ENCODE measurements around the gene OR4K14. TPM values are rescaled to one million over a fixed set of nuclear protein-coding genes. Genes with fewer than 3 reads are reported as not detected.

The OR4K14 gene
- total RNA-seq, 2 donors from 2014 or later = not detected

GRCh38 chr14:20035449-20035848 is 16.3 kb upstream of the OR4K14 start:
- no peaks in the 10 kb centered on the region for H3K4me1 ChIP-seq (ENCODE audit: control insufficient read depth in 1 of 2, low read depth in 2 of 2)
- DNase-seq (ENCODE audit: low spot score) = no peak
- no peaks in the 10 kb centered on the region for H3K9me3 ChIP-seq
- no peaks in the 10 kb centered on the region for H3K36me3 ChIP-seq
- no peak overlapping the region for H3K27ac ChIP-seq
- TF ChIP-seq CTCF (IDR thresholded peaks at IDR 0.05) = no peak
- ATAC-seq (ENCODE audit: insufficient number of reproducible peaks, low FRiP score, low read depth) = no peak
- H3K4me3 ChIP-seq = no peak overlapping the region
- no peaks in the 10 kb centered on the region for H3K27me3 ChIP-seq (replicated peaks; ENCODE audit: insufficient read depth)

GRCh38 chr14:20031058-20031457 is 12.0 kb upstream of the OR4K14 start:
- DNase-seq (ENCODE audit: low spot score) (no peak), ATAC-seq (ENCODE audit: insufficient number of reproducible peaks, low FRiP score, low read depth) (no peak)
- Histone ChIP-seq H3K4me1 (ENCODE audit: control insufficient read depth in 1 of 2, low read depth in 2 of 2) (no peaks in the 10 kb centered on the region), H3K27me3 (replicated peaks; ENCODE audit: insufficient read depth) (no peaks in the 10 kb centered on the region), H3K27ac (no peak overlapping the region), H3K36me3 (no peaks in the 10 kb centered on the region), H3K9me3 (no peaks in the 10 kb centered on the region), H3K4me3 (no peak overlapping the region)
- no peak for TF ChIP-seq CTCF (IDR thresholded peaks at IDR 0.05)

- TF ChIP-seq CTCF (IDR thresholded peaks at IDR 0.05) = no peak
- no peak for DNase-seq (ENCODE audit: low spot score)
- no peak for ATAC-seq (ENCODE audit: insufficient number of reproducible peaks, low FRiP score, low read depth)
- H3K27ac ChIP-seq = no peak overlapping the region
- H3K9me3 ChIP-seq = no peaks in the 10 kb centered on the region
- H3K36me3 ChIP-seq = no peaks in the 10 kb centered on the region
- no peaks in the 10 kb centered on the region for H3K4me1 ChIP-seq (ENCODE audit: control insufficient read depth in 1 of 2, low read depth in 2 of 2)
- H3K4me3 ChIP-seq = no peak overlapping the region
- no peaks in the 10 kb centered on the region for H3K27me3 ChIP-seq (replicated peaks; ENCODE audit: insufficient read depth)
Observed at GRCh38 chr14:20008156-20008555, 11.0 kb downstream of the OR4K14 start.

GRCh38 chr14:20002319-20002718 is 16.8 kb downstream of the OR4K14 start:
- Histone ChIP-seq H3K4me3 (no peak overlapping the region), H3K27ac (no peak overlapping the region), H3K9me3 (no peaks in the 10 kb centered on the region), H3K27me3 (replicated peaks; ENCODE audit: insufficient read depth) (no peaks in the 10 kb centered on the region), H3K4me1 (ENCODE audit: control insufficient read depth in 1 of 2, low read depth in 2 of 2) (no peaks in the 10 kb centered on the region), H3K36me3 (no peaks in the 10 kb centered on the region)
- no peak for DNase-seq (ENCODE audit: low spot score)
- no peak for TF ChIP-seq CTCF (IDR thresholded peaks at IDR 0.05)
- no peak for ATAC-seq (ENCODE audit: insufficient number of reproducible peaks, low FRiP score, low read depth)

GRCh38 chr14:20001863-20002262 is 17.2 kb downstream of the OR4K14 start, which contains the start of gene OR4Q2:
Gene OR4Q2, plus strand, starts transcription at chr14:20002163.
- no peak for TF ChIP-seq CTCF (IDR thresholded peaks at IDR 0.05)
- Histone ChIP-seq H3K27ac (no peak within 1 kb of the TSS), H3K9me3 (no peaks in the 10 kb centered on the region), H3K4me3 (no peak within 1 kb of the TSS), H3K36me3 (no peaks in the 10 kb centered on the region), H3K4me1 (ENCODE audit: control insufficient read depth in 1 of 2, low read depth in 2 of 2) (no peaks in the 10 kb centered on the region), H3K27me3 (replicated peaks; ENCODE audit: insufficient read depth) (no peaks in the 10 kb centered on the region)
- no peak for ATAC-seq (ENCODE audit: insufficient number of reproducible peaks, low FRiP score, low read depth)
- DNase-seq (ENCODE audit: low spot score) = no peak
